ENCODE measurements around the gene FCGR3A.
"Not testable (repeated sequence)": the region's sequence is repeated elsewhere in the genome, so short reads cannot be mapped to it uniquely, and the experiment has no call there.

FCGR3A gene

GRCh38 chr1:161549652-161550051 lies at the start of gene FCGR3A:
FCGR3A (minus strand) TSS chr1:161549818; CDS start chr1:161549736, 82 bp downstream.
- DNase-seq (ENCODE audit: low read depth) = no peak
- no peak within 1 kb of the TSS for H3K4me3 ChIP-seq (ENCODE audit: low read depth, low read length)
- TF ChIP-seq, protein P1, sequence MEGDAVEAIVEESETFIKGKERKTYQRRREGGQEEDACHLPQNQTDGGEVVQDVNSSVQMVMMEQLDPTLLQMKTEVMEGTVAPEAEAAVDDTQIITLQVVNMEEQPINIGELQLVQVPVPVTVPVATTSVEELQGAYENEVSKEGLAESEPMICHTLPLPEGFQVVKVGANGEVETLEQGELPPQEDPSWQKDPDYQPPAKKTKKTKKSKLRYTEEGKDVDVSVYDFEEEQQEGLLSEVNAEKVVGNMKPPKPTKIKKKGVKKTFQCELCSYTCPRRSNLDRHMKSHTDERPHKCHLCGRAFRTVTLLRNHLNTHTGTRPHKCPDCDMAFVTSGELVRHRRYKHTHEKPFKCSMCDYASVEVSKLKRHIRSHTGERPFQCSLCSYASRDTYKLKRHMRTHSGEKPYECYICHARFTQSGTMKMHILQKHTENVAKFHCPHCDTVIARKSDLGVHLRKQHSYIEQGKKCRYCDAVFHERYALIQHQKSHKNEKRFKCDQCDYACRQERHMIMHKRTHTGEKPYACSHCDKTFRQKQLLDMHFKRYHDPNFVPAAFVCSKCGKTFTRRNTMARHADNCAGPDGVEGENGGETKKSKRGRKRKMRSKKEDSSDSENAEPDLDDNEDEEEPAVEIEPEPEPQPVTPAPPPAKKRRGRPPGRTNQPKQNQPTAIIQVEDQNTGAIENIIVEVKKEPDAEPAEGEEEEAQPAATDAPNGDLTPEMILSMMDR (IDR thresholded peaks at IDR 0.05; ENCODE audit: insufficient read depth, low read depth, low read length, missing control alignments) = no peak

- not testable (repeated sequence) for DNase-seq (ENCODE audit: low read depth)
Measured at GRCh38 chr1:161597077-161597476, 47.5 kb upstream of the FCGR3A start.

GRCh38 chr1:161595583-161595982 lies 46.0 kb upstream of the FCGR3A start:
- not testable (repeated sequence) for DNase-seq (ENCODE audit: low read depth); H3K4me3 ChIP-seq (ENCODE audit: low read depth, low read length)

More at GRCh38 chr1:161597077-161597476, 47.5 kb upstream of the FCGR3A start:
- H3K4me3 ChIP-seq (ENCODE audit: low read depth, low read length) = not testable (repeated sequence)

- not testable (repeated sequence) for H3K4me3 ChIP-seq (ENCODE audit: low read depth, low read length); DNase-seq (ENCODE audit: low read depth)
Measured at GRCh38 chr1:161595173-161595572, 45.6 kb upstream of the FCGR3A start.

DNA sequence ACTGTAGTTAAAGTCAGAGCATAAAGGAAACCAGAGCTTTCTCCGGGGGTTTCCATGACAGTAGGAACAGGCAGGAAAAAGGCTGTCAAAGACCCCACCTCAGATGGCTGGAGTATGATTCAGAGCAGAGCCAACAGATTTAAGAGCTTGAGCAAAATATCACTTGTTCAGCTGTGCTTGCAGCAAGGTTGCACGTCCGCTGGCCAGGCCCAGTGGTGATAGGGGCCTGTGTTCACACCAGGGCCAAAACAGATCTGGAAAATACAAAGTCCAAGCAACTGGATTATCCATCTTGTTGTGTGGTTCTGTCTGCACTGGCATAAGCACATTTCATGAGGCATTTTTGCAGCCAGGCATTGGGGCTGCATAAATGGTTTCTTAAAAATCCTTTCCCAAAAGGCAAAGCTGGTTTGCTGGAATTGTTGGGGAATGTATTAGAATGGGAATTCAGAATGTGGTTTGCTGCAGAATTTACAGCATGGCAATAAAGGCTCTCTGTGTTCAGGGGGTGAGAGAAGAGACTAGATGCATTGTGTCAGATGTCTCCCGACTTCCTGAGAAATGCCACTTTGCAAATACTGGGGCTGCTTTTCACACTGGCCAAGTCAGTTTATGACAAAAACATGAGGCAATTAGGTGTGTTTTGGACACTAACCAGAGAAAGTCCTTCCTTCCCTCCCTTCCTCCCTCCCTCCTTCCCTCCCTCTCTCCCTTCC lies 44.8 kb upstream of the FCGR3A start:
- not testable (repeated sequence) for DNase-seq (ENCODE audit: low read depth); H3K4me3 ChIP-seq (ENCODE audit: low read depth, low read length)

DNA sequence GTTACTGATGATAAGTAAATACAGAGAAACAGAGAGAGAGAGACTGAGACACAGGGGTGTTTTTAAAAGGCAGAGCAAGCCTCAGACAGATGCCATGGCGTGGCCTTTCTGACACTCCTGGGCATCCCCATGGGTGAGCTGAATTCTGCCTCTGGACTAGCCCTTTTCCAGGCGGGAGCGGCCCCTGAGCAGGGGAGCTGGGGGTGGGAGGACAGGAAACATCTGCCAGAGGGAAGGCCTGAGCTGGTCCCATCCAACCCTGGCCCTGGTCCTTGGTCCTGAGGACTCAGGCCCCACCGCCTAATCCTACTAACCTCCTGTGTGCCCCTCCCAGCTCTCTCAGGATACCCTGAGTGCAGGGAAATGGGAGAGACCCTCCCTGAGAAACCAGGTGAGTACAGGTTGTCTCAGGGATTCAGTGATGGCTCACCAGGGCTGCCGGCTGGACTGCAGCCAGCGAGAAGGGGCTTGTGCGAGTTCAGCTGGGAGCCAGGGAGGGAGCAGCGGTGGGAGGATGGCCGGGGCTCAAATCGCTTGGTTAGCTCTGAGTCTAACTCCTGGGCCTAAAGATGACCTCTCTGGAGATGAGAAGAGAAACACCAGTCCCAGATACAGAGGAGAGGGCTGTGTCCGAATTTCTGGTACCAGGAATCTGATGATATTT lies 43.6 kb upstream of the FCGR3A start:
- not testable (repeated sequence) for DNase-seq (ENCODE audit: low read depth); H3K4me3 ChIP-seq (ENCODE audit: low read depth, low read length)

DNA sequence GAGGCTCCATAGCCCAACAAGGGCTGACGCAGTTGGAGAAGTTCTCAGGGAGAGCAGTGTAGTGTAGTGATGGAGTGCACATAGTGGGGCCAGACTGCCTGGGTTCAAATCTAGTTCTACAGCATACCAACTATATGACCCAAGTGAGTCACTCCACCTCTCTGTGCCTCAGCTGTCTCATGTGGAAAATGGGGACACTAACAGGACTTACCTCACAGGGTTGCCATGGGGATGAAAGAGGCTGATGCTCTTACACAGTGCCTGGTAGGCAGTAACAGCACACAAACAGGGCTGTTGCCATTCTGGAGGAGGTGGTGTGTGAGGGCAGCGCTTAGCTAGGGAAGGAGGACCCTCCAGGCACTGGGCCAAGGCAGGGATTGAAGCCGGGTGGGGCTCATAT lies 43.0 kb upstream of the FCGR3A start:
- DNase-seq (ENCODE audit: low read depth); H3K4me3 ChIP-seq (ENCODE audit: low read depth, low read length): not testable (repeated sequence)

GRCh38 chr1:161589920-161590319 lies 40.3 kb upstream of the FCGR3A start:
- not testable (repeated sequence) for DNase-seq (ENCODE audit: low read depth); H3K4me3 ChIP-seq (ENCODE audit: low read depth, low read length)

DNA sequence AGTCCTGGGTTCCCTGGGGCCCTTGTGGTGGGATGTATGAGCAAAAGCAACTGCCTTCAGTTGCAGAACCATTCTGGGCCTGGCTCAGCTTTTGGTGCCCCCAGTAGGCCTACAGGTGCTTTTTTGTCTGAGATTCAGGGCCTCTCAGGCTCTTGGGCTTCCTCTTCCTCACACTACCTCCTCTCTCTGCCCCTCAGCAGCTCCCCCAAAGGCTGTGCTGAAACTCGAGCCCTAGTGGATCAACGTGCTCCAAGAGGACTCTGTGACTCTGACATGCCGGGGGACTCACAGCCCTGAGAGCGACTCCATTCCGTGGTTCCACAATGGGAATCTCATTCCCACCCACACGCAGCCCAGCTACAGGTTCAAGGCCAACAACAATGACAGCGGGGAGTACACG lies 39.7 kb upstream of the FCGR3A start:
- H3K4me3 ChIP-seq (ENCODE audit: low read depth, low read length); DNase-seq (ENCODE audit: low read depth): not testable (repeated sequence)

DNA sequence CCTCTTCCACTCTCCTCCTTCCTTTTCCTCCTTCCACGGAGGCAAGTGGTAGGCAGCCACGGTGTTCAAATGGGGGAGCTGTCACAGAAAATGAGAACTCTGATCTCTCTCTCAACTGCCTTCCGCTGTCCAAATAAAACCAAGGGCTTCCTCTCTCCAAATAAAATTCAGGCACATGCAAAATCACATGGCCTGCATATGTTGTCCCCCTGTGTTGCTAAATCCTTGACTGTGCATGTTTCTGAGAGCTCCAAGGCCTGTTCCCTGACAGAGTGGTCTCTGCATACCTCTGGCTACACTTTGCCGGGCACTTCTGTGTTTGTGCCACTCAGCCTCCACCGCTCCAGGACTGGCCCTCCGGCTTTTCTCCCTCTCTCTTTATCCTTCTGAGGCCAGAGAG lies 39.0 kb upstream of the FCGR3A start:
- not testable (repeated sequence) for DNase-seq (ENCODE audit: low read depth); H3K4me3 ChIP-seq (ENCODE audit: low read depth, low read length)

- not testable (repeated sequence) for H3K4me3 ChIP-seq (ENCODE audit: low read depth, low read length); DNase-seq (ENCODE audit: low read depth)
Measured at GRCh38 chr1:161582882-161583281, 33.3 kb upstream of the FCGR3A start.

- not testable (repeated sequence) for DNase-seq (ENCODE audit: low read depth)
Measured at GRCh38 chr1:161580879-161581537, 31.4 kb upstream of the FCGR3A start.

DNA sequence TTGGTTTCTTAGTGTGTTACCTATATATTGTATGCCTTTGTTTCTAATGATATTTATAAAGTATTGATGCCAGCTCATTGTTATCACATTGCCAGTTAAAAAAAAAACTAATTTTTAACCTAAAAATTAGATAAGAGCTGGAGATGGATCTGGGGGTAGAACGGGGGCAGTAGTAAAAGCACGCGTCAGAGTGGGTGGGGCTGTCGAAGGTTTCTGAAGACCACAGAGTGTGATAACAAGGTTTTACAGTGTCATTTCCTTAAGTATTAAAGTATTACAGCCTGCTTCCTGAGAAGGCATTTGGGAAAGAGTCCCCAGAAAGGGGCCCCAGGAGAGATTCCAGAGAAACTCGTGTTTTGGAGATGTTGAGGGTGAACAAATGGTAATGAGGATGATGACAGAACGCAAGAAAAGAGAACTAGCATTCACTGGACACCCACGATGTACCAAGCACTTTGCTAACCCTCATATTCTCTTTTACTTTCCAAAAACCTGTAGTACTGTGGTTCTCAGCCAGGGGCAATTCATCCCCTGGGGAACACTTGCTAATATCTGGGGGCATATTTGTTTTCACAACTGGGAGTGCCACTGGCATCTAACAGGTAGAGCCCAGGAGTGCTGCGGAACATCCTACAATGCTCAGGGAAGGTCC lies 30.4 kb upstream of the FCGR3A start:
- DNase-seq (ENCODE audit: low read depth); H3K4me3 ChIP-seq (ENCODE audit: low read depth, low read length): not testable (repeated sequence)

More at GRCh38 chr1:161580879-161581537, 31.4 kb upstream of the FCGR3A start:
- H3K4me3 ChIP-seq (ENCODE audit: low read depth, low read length) = not testable (repeated sequence)

DNA sequence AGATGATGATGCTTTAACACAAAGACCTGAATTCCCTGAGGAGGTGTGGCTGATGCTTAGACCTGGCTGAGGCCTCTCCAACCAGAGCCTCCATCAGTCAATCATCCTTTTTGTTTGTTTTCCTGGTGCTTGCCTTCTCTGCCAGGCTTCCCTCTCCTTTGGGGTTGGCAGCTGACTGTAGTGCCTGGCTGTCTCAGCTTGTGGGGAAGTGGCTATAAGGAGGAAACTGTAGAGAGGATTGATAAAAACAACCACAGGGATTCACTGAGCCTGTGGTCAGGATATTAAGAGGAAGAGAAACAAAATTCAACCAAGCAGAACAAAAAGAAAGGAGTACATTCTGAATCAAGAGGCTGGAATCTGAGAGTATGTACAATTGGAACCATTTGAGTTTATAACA lies 27.1 kb upstream of the FCGR3A start:
- not testable (repeated sequence) for H3K4me3 ChIP-seq (ENCODE audit: low read depth, low read length); DNase-seq (ENCODE audit: low read depth)

DNA sequence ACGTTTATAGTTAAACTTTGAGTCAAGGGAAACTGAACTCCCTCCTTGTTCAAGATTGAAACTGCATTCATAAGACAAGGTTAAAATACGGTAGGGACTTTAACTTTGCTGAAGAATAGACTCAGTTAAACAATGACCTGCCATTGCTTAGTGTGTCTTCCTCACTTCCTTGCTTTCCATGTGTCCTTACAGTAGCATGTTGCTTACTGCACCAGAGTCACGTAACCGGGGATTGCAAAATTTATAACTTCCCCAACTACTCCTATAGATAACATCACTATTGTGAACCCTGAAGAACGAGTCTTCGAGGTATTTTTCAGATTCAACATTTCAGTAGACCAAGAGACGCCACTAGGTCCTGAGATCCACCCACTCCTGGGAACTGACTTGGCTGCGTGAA lies 22.1 kb upstream of the FCGR3A start:
- not testable (repeated sequence) for DNase-seq (ENCODE audit: low read depth); H3K4me3 ChIP-seq (ENCODE audit: low read depth, low read length)

DNA sequence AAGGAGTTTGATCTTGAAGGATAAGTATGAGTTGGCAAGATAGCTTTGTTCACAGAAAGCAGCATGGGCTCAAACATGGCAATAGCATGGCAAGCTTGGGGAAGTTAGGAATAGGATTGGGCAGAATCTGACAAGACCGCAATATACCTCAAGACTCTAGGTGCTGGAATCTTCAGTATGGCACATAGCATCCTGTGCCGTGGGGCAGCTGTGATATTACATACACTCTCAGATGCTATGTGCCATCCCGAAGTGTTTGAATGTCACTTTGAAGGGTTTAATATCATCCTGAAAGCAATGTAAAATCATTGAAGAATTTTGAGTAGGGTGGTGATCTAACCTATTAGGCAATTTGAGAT lies 17.0 kb upstream of the FCGR3A start:
- not testable (repeated sequence) for H3K4me3 ChIP-seq (ENCODE audit: low read depth, low read length); DNase-seq (ENCODE audit: low read depth)

GRCh38 chr1:161563522-161563921 lies 13.9 kb upstream of the FCGR3A start:
- H3K4me3 ChIP-seq (ENCODE audit: low read depth, low read length); DNase-seq (ENCODE audit: low read depth): not testable (repeated sequence)

DNA sequence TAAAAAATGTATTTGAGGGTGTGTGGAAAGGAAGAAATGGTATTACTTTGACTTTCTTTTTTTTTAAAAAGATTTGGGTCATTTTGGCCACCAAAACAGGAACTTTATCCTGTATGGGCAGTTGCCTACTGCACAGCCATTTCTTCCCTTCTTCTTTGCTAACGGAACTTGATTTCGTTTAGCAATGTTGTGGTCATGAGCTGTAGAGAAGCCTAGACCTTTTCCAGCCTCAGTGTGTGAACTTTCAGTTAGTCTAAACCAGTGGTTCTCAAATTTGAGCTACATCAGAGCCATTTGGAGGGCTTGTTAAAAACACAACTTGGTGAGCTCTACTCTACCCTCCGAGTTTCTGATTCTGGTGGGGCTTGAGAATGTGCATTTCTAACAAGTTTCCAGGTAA lies 12.8 kb upstream of the FCGR3A start:
- not testable (repeated sequence) for DNase-seq (ENCODE audit: low read depth); H3K4me3 ChIP-seq (ENCODE audit: low read depth, low read length)
